Stimulated activated CD8-positive, alpha-beta memory T cell treated with anti-CD3 and anti-CD28 coated beads, Interleukin-12 subunit alpha, Interleukin-12 subunit beta, amount 100 ng/mL, for 24 hours (primary cell): Measurements from ENCODE around the gene E2F1.
"Not testable (repeated sequence)": the region's sequence is repeated elsewhere in the genome, so short reads cannot be mapped to it uniquely, and the experiment has no call there.

Source experiments
- DNase-seq: peaks from one replicate; pipeline ENCODE4 v3.0.0-alpha.2; 2020; ENCODE audit errors: extremely low read depth

Gene E2F1

DNA sequence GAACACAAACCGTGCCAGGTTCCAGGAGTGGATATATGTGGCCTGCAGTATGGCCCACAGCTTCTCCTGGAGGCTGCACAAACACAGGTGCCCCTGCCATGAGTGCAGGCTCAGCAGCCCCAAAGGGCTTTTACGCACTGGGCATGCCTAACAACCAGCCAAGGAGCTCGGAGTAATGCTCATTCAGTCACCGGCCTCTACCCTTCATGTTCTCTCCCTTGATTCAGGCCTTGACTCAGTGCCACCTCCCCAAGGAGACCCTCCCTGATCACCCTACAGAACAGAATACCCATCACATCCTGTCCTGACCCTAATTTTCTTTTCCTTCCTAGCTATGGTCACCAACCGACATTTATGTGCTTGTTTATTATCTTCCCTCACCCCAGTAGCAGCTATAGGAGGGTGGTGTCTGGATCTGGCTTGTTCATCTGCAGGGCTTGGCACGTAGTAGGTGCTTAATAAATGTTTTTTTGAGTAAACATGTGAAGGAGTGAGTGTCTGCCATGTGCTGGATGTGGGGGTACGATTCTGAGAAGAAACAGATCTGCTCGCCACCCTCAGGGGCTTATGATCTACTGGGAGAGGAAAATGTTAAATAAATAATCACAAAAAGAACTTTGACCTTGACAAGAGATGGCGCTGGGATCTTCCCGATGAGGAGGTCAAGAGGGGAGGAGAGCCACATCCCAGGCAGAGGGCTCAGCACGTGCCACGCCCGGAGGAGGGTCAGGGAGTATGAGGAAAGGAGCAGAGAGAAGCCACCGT is 24.7 kb upstream of the E2F1 start:
- DNase-seq: no peak

DNA sequence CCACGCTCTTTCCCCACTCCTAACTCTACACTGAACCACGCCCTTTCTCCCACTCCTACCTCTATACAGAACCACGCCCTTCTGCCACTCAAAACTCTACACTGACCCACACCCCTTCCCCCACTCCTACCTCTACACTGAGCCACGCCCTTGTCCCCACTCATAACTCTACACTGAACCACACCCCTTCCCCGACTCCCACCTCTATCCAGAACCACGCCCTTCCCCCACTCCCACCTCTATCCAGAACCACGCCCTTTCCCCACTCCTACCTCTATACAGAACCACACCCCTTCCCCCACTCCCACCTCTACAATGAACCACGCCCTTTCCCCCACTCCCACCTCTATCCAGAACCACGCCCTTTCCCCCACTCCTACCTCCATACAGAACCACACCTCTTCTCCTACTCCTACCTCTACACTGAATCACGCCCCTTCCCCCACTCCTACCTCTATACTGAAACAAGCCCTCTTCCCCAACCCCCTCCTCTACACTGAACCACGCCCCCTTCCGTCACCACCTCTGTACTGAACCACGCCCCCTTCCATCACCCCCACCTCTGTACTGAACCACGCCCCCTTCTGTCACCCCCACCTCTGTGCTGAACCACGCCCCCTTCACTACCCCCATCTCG is 23.8 kb upstream of the E2F1 start:
- DNase-seq: no peak

DNA sequence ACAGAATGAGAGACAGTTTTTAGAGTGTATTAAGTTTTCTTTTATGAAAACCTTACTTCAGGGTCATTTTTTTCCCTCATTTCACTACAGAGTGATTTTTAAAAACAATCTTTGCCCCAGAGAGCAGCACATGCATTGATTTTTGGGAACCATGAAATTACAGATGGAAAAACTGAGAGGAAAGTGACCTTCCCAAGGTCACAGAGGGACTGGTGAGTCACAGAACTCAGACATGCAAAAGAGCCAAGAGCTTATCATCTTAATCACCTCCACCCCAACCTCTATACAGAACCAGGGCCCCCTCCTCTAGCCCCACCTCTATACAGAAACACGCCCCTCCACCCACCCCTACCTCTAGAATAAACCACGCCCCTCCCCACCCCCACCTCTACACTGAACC is 23.2 kb upstream of the E2F1 start:
- DNase-seq: no peak

DNA sequence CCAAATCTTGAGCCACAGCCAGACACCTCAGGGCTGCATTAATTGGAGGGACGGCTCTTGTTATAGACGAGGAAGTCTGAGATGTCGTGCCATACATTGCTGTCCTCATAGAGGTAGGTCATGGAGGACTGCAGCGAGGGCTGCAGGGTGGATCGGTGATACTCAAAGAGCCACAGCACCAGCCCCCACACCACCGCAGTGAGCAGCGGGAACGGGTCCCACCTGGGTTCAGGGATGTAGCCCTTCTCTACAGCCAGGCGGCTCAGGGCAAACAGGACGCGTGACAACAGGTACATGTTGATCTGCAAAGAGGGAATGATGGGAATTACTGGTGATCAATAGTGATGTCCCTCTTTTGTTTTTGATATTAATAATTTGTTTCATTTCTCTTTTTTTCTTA is 21.5 kb upstream of the E2F1 start:
- DNase-seq: no peak

DNA sequence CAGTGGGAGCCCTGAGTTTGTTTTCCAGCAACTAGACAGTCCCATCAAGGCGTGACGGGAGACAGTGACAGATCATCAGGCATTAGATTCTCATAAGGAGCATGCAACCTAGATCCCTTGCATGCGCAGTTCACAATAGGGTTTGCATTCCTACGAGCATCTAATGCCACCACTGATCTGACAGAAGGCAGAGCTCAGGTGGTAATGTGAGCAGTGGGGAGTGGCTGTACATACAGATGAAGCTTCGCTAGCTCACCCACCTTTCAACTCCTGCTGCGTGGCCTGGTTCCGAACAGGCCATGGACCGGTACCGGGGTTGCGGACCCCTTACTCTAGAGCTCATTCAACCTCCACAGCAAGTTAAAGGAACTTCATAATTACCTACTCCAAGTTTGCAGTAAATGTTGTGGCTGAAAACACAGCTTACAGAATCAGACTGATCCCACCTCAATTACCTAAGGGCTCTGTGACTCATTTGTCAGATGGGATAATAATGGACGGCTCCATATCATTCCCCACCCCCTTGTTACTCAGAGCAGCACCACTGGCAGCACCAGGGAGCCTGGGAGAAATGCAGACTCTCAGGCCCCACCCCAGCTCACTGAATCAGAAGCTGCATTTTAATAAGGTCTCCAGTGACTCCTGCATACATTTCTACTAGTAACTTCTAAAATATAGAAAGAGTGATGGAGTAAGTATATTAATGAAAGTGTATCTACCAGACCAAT is 18.2 kb upstream of the E2F1 start:
- DNase-seq: no peak

- DNase-seq: no peak
Measured at GRCh38 chr20:33703498-33704137, 17.4 kb upstream of the E2F1 start.

DNA sequence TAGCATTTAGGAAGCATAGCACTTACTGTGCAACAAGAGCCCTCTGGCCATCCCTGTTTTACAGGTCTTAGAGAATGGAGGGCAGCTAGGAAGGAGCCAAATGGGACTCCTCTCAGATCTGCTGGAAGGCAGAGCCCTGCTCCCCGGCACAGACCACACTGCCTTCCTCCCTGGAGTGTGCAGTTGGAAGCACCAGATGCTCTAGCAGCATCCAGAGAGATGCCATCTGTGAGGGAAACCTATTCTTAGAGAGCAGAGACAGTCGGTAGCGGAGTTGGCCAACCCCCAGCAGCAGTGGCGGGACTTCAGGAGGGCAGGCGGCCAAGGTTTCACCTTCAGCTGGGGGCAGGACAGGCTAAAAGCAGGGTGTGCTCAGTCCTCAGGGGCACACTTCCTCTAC is 16.7 kb upstream of the E2F1 start:
- DNase-seq: no peak

GRCh38 chr20:33701629-33702450 is 15.7 kb upstream of the E2F1 start:
- no peak for DNase-seq

GRCh38 chr20:33700696-33701441 is 14.7 kb upstream of the E2F1 start:
- not testable (repeated sequence) for DNase-seq

GRCh38 chr20:33698966-33699365 is 12.8 kb upstream of the E2F1 start:
- not testable (repeated sequence) for DNase-seq

- no peak for DNase-seq
Measured at GRCh38 chr20:33697129-33697528, 10.9 kb upstream of the E2F1 start.

DNA sequence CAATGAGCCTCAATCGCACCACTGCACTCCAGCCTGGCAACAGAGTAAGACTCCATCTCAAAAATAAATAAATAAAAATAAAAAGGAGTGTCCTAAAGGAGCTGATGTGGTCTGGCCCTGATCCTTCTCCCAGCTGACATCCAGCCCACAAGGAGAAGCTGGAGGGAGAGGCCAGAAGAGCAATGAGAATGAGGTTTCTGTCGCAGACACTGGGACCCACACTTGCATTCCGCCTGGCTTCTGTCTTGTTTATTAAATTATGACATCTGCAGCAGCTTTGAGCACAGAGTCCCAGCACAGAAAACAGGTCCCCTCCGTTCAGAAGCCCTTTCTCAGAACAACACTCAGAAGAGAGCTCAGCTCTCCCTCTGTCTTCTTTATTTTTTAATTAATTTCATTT is 10.3 kb upstream of the E2F1 start:
- DNase-seq: no peak

- DNase-seq: no peak
Measured at GRCh38 chr20:33694639-33695012, 8.4 kb upstream of the E2F1 start.

DNA sequence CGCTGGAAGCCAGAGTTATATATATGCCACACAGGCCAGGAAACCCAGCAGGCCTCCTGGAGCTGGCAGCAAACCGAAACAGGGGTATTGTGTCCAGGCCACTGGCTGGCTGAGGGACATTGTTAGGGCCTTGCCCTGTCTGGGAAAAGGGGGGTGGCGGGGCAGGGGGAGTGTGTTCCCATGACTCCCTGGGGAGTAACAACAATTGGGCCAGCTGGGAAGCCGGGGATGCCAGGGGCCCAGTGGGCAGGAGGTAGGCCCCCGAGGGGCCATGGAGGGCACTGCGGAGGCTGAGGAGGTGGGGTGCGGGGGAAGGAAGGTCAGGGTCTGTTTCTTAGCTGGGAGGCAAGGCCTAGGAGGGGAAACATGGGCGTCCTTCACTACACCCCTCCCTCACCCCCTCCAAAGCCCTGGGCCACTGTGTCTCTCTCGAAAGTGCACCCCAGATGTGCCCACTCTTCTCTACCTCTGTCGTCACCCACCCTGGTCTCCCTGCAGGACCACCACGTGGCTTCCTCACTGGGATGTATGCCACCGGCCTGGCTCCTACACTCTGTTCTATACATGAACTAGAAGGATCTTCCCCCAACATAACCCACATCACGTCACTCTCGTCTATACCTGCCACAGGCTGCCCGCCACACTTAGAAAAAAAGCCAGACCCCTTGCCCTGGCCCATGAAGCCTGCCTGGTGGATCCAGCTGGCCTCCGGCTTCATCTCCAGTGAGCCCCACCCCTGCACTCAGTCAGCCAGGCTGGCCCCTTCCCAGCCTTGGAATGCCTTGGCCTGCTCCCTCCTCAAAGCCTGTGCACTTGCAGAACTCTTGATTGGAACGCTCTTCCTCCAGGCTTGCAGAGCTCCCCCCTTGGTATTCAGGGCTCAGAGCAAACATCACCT is 7.8 kb upstream of the E2F1 start:
- DNase-seq: no peak

GRCh38 chr20:33693289-33693688 is 7.1 kb upstream of the E2F1 start:
- no peak for DNase-seq

DNA sequence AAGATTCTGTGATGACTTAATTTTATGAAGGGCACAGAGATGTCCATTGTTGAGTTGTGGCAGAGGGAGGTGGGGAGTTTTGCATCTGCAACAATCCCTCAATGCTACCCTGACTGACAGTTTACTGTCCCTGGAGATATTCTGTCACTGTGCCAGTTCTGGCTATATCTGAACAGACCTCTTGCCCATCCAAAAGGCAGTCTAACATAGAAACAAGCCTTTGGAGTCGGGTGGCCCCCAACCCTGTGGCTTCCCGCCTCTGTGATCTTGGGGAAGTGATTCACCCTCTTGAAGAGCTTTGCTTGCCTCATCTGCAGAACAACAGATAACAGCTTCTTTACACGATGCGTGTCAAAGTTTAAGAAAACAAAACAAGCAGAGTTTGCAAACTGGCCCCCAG is 3.8 kb upstream of the E2F1 start:
- DNase-seq: no peak

DNA sequence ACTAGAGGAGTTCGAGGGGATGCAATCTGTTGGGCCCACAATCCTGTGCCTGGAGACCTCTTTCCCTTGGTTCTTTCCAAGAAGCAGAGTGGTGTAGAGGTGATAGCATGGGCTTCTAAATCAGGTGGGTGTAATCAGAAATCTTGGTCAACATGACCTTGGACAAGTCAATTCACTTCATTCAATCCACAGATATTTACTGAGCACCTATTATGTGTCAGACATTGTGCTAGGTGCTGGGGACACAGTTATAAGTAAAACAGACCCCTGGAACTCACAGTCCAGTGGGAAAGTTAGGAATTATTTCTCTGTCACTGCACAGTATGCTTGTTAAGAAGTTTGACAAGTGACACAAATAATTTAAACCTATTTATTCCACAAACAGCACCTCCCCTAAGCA is 3.3 kb upstream of the E2F1 start:
- no peak for DNase-seq

- DNase-seq: no peak
Measured at GRCh38 chr20:33688938-33689424, 2.8 kb upstream of the E2F1 start.

- no peak for DNase-seq
Measured at GRCh38 chr20:33687993-33688937, 2.1 kb upstream of the E2F1 start.
